Effector memory CD8-positive, alpha-beta T cell (primary cell): ENCODE data around the gene ADGRF1.
"Not testable (repeated sequence)": the region's sequence is repeated elsewhere in the genome, so short reads cannot be mapped to it uniquely, and the experiment has no call there.

Experiments used
- ATAC-seq: fragments of 150-1000 bp; cut with Tn5 transposase; replicated peaks from 2 replicates; pipeline ENCODE4 v1.10.0; 2021; ENCODE audit warnings: mild to moderate bottlenecking, moderate library complexity
- DNase-seq, 3 experiments: peaks; one replicate each; pipeline ENCODE4 v3.0.0; 2021
- H3K27ac Mint-ChIP-seq, 2 donors: one replicate each; pipeline ENCODE4 v1.8.0; 2022; ENCODE audit warnings: mild to moderate bottlenecking in 2 of 2, mixed read lengths in 2 of 2, moderate library complexity in 2 of 2
- H3K27me3 Mint-ChIP-seq, 2 donors: one replicate each; pipeline ENCODE4 v1.8.0; 2022; ENCODE audit warnings: mixed read lengths in 2 of 2
- H3K36me3 Mint-ChIP-seq: one replicate; pipeline ENCODE4 v1.8.0; 2022; ENCODE audit warnings: mild to moderate bottlenecking, moderate library complexity, mixed read lengths; ENCODE audit not compliant: insufficient read depth
- H3K4me1 Mint-ChIP-seq, 2 donors: one replicate each; pipeline ENCODE4 v1.8.0; 2022; ENCODE audit warnings: low read depth in 2 of 2, mixed read lengths in 2 of 2
- H3K4me3 Mint-ChIP-seq, 2 donors: one replicate each; pipeline ENCODE4 v1.8.0; 2022; ENCODE audit warnings: mild to moderate bottlenecking in 2 of 2, mixed read lengths in 2 of 2, moderate library complexity in 2 of 2
- H3K9me3 Mint-ChIP-seq, 2 donors: one replicate each; pipeline ENCODE4 v1.8.0; 2022; ENCODE audit warnings: mixed read lengths in 2 of 2

The ADGRF1 gene

GRCh38 chr6:47054302-47054701 lies 12.2 kb upstream of the ADGRF1 start:
- H3K9me3 Mint-ChIP-seq = not testable (repeated sequence)

DNA sequence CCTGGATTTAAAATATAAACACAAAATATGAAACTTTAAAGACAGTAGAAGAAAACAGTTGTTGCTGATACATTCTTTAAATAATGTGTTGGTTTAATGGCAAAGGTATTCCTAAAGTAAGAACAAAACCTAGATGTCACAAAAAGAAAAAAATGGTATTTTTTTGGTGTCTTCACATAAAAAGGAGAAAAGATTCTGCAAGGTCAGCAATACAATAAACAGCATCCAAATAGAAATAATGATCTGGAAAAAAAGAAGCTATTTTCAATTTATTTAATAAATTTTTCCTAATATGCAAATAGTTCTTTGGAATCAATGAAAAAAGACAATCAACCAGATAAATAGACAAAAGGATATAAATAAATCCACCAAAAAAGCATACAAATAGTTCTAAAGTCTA lies 6.5 kb upstream of the ADGRF1 start:
- H3K36me3 Mint-ChIP-seq = no peaks in the 10 kb centered on the region
- no peak overlapping the region for H3K27ac Mint-ChIP-seq
- H3K4me1 Mint-ChIP-seq = peaks cover 0 to 2% of the 10 kb centered on the region in 2 donors
- no peak overlapping the region for H3K4me3 Mint-ChIP-seq
- H3K9me3 Mint-ChIP-seq = no peaks in the 10 kb centered on the region
- ATAC-seq (no peak), DNase-seq (no peak)
- peaks cover 11 to 18% of the 10 kb centered on the region in 2 donors for H3K27me3 Mint-ChIP-seq

More at GRCh38 chr6:47054302-47054701, 12.2 kb upstream of the ADGRF1 start:
- not testable (repeated sequence) for H3K36me3 Mint-ChIP-seq, H3K27ac Mint-ChIP-seq, ATAC-seq, H3K4me1 Mint-ChIP-seq, H3K4me3 Mint-ChIP-seq, H3K27me3 Mint-ChIP-seq, DNase-seq

- Mint-ChIP-seq H3K9me3 (no peaks in the 10 kb centered on the region), H3K27ac (no peak overlapping the region), H3K27me3 (peaks cover 11 to 18% of the 10 kb centered on the region in 2 donors), H3K36me3 (no peaks in the 10 kb centered on the region), H3K4me1 (peaks cover 0 to 2% of the 10 kb centered on the region in 2 donors), H3K4me3 (no peak overlapping the region)
- DNase-seq (no peak), ATAC-seq (no peak)
Measured at GRCh38 chr6:47047479-47048407, 5.6 kb upstream of the ADGRF1 start.

DNA sequence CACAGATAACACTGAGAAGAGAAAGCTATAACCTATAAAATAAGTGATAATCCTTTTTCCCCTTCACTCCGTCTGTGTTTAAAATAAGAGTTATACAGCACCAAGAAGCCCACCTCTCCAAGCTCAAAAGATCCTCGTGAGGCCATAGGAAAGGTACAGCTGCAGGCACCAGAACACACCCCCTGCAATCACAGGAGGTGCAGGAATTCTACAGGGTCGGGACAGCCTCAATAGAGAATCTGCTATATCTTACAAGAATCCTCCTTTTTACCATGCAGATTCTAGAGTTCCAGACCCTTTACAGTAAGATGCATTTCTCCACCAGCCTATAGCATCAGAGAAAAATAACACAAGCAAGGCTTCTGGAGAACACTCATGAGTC lies 5.0 kb upstream of the ADGRF1 start:
- no peaks in the 10 kb centered on the region for H3K36me3 Mint-ChIP-seq
- no peak overlapping the region for H3K4me3 Mint-ChIP-seq
- peaks cover 0 to 2% of the 10 kb centered on the region in 2 donors for H3K4me1 Mint-ChIP-seq
- DNase-seq (no peak), ATAC-seq (no peak)
- peaks cover 11 to 18% of the 10 kb centered on the region in 2 donors for H3K27me3 Mint-ChIP-seq
- no peaks in the 10 kb centered on the region for H3K9me3 Mint-ChIP-seq
- no peak overlapping the region for H3K27ac Mint-ChIP-seq

DNA sequence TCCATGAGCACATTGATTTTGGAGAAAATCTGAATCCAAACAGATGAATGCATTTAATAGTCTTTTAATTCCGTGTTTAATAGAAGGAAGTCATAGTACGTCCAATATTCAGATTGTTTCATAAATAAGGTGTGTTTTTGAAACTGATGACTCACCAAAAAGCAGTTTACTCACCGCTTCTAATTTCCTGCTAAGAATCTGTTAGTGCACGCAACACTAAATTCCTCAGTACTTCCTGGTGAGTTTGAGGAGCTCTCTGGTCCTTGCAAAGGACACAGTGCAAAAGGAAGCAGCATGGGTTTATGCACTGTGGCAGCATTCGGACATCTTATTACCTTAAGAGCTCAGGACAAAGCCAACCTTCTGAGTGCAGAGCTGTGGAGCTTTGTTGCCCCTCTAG lies 2.3 kb upstream of the ADGRF1 start:
- H3K4me3 Mint-ChIP-seq = no peak overlapping the region
- H3K27ac Mint-ChIP-seq = no peak overlapping the region
- H3K36me3 Mint-ChIP-seq = no peaks in the 10 kb centered on the region
- H3K27me3 Mint-ChIP-seq = peaks cover 11 to 22% of the 10 kb centered on the region in 2 donors
- DNase-seq (no peak), ATAC-seq (no peak)
- H3K4me1 Mint-ChIP-seq = peaks cover 0 to 2% of the 10 kb centered on the region in 2 donors
- H3K9me3 Mint-ChIP-seq = no peaks in the 10 kb centered on the region

DNA sequence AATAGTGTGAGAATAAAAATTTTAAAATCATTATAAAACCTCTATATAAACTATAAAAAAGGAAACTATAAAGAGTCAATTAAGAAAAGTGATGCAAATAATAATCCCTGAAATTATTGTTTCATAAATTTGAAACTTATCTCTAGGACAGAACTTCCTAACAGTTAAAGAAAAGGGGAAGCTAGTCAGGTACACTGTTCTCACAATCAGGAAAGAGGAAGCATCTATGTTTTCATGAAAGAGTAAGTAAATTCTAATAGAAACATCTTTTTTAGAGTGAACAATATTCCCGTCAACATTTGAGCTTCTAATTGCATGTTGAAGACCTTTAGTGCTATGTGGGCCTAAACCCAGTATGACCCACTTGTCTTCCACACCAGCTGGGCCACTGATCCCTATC lies 1.2 kb upstream of the ADGRF1 start:
- Mint-ChIP-seq H3K27me3 (peaks cover 11 to 24% of the 10 kb centered on the region in 2 donors), H3K9me3 (no peaks in the 10 kb centered on the region), H3K27ac (no peak overlapping the region), H3K4me3 (no peak overlapping the region), H3K4me1 (peaks cover 0 to 2% of the 10 kb centered on the region in 2 donors), H3K36me3 (no peaks in the 10 kb centered on the region)
- DNase-seq (no peak), ATAC-seq (no peak)

DNA sequence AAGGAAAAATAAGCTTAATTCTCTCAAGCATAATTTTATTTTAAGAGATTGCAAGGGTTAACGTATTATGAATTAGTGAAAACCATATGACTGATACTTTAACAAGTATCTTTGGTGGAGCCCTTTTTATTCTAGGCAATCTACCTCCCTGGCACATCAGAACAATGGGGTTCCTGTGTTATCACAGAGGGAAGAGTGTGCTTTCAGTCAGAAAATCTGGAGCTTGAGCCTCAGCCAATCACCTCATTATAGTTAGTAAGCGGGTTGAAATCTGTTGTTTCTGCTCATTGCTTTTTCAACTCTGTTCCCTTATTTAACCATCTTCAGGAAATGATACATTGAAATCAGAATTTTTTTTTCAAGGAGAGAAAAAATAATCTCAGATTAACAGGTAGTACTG lies 391 bp downstream of the ADGRF1 start:
- H3K9me3 Mint-ChIP-seq = no peaks in the 10 kb centered on the region
- H3K27me3 Mint-ChIP-seq = peaks cover under 1 to 26% of the 10 kb centered on the region in 2 donors
- no peaks in the 10 kb centered on the region for H3K4me1 Mint-ChIP-seq
- H3K4me3 Mint-ChIP-seq = no peak overlapping the region
- DNase-seq (no peak), ATAC-seq (no peak)
- H3K36me3 Mint-ChIP-seq = no peaks in the 10 kb centered on the region
- no peak overlapping the region for H3K27ac Mint-ChIP-seq

DNA sequence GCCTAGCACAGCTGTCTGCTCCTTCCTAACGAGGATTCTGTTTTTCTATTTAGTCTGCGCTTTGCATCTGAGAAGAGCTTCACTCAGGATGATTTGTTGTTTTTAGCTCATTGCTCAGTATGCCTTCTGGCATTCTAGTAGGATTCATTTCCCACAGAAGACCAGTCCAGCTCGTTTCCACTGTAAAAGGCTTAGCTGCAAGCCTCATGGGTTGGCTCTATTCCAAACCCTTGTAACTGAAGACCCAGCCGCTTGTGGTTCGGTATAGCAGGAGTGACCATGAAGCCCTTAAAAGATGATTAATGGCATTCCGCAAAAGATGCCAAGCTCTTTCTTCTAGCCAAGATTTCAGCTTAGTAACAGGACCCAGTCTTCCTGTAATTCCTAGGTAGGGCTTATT lies 7.2 kb downstream of the ADGRF1 start:
- no peak for DNase-seq
- no peak for ATAC-seq
- Mint-ChIP-seq H3K4me1 (no peaks in the 10 kb centered on the region), H3K9me3 (no peaks in the 10 kb centered on the region), H3K4me3 (no peak overlapping the region), H3K27me3 (peaks cover 20 to 50% of the 10 kb centered on the region in 2 donors), H3K27ac (no peak overlapping the region), H3K36me3 (no peaks in the 10 kb centered on the region)

- H3K9me3 Mint-ChIP-seq = no peaks in the 10 kb centered on the region
- H3K27ac Mint-ChIP-seq = no peak overlapping the region
- H3K4me3 Mint-ChIP-seq = no peak overlapping the region
- H3K36me3 Mint-ChIP-seq = no peaks in the 10 kb centered on the region
- no peaks in the 10 kb centered on the region for H3K4me1 Mint-ChIP-seq
- DNase-seq (no peak), ATAC-seq (no peak)
- H3K27me3 Mint-ChIP-seq = peaks cover 20 to 47% of the 10 kb centered on the region in 2 donors
Measured at GRCh38 chr6:47034421-47034820, 7.7 kb downstream of the ADGRF1 start.

DNA sequence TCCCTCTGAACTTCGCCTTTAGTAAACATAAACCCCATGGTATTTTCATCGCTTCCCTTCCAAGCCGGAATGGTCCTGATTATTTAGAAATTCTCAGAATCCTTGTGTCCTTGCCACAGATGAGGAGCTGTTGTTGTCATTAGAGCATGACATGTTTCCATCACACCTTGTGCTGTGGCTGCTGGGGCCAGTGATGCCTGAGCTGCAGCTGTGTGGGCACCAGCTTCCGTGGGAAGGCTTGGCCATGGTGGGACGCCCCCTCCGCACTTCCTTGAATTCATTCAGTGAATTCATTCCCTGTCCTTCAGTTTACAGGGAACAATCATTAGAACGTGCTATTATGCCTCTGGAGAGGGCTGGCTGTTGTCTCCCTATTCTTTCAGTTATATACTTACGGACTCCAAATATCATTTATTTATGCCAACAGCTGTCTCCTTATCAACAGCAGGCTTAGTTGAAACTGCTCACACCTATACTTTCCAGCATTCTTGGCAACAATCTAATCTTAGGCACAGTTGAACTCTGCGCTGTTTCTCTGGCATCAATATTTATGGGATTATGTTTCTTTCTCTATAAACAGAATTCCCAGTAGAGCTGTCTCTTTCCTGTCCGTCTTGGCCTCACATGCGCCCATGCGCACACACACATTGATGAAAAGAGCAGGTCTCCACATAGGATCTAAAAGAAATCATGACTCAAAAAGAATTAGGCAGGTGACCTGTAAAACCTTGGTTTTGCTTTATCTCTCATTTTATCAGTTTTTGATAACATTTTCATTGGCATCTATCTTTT lies 9.0 kb downstream of the ADGRF1 start:
- Mint-ChIP-seq H3K27ac (no peak overlapping the region), H3K36me3 (no peaks in the 10 kb centered on the region), H3K4me3 (no peak overlapping the region), H3K4me1 (no peaks in the 10 kb centered on the region), H3K9me3 (no peaks in the 10 kb centered on the region), H3K27me3 (peaks cover 20 to 44% of the 10 kb centered on the region in 2 donors)
- no peak for ATAC-seq
- DNase-seq = no peak

- no peak for ATAC-seq
- peaks cover 19 to 33% of the 10 kb centered on the region in 2 donors for H3K27me3 Mint-ChIP-seq
Measured at GRCh38 chr6:47031656-47032055, 10.5 kb downstream of the ADGRF1 start.

GRCh38 chr6:47029865-47030561 lies 12.1 kb downstream of the ADGRF1 start:
- H3K36me3 Mint-ChIP-seq = no peaks in the 10 kb centered on the region
- no peak overlapping the region for H3K27ac Mint-ChIP-seq
- ATAC-seq = no peak
- no peaks in the 10 kb centered on the region for H3K9me3 Mint-ChIP-seq
- no peak overlapping the region for H3K4me3 Mint-ChIP-seq
- DNase-seq = no peak
- peaks cover 12 to 18% of the 10 kb centered on the region in 2 donors for H3K27me3 Mint-ChIP-seq
- H3K4me1 Mint-ChIP-seq = no peaks in the 10 kb centered on the region

More at GRCh38 chr6:47031656-47032055, 10.5 kb downstream of the ADGRF1 start:
- Mint-ChIP-seq H3K4me3 (no peak overlapping the region), H3K36me3 (no peaks in the 10 kb centered on the region), H3K4me1 (no peaks in the 10 kb centered on the region), H3K27ac (no peak overlapping the region), H3K9me3 (no peaks in the 10 kb centered on the region)
- no peak for DNase-seq

GRCh38 chr6:47028835-47029360 lies 13.2 kb downstream of the ADGRF1 start:
- DNase-seq = no peak
- ATAC-seq = no peak
- Mint-ChIP-seq H3K9me3 (no peaks in the 10 kb centered on the region), H3K27ac (no peak overlapping the region), H3K36me3 (no peaks in the 10 kb centered on the region), H3K27me3 (peaks cover 6 to 10% of the 10 kb centered on the region in 2 donors), H3K4me3 (no peak overlapping the region), H3K4me1 (no peaks in the 10 kb centered on the region)
